Pancreas (tissue), 10 donors: ENCODE data around the gene CABP7. TPM values are rescaled to one million over a fixed set of nuclear protein-coding genes. Genes with fewer than 3 reads are reported as not detected.

Source experiments
- ATAC-seq, 4 donors: fragments of 200-7000 bp; cut with Tn5 transposase; one replicate each; pipeline versions ENCODE4 v1.8.0 to v1.9.1; 2020; ENCODE audit warnings: mild to moderate bottlenecking in 4 of 4, moderate library complexity in 4 of 4
- DNase-seq, 6 donors: peaks; one replicate each; pipeline ENCODE4 v3.0.0-alpha.2; 2020
- FAIRE-seq: peaks from 2 replicates; lab custom pipeline; 2012; peaks lifted over from hg19 to GRCh38; lab: Jason Lieb, UNC
- H3K27ac ChIP-seq, 4 donors: fragments of 200-600 bp; sonication (generic); 1 replicate in 3 of 4; 2 replicates in 1 of 4; pipeline versions ENCODE4 v1.5.0 to v1.8.0; 2020
- H3K27me3 ChIP-seq, 4 donors: fragments of 200-600 bp; one replicate each; pipeline ENCODE4 v1.8.0; 2021
- H3K36me3 ChIP-seq, 3 donors: fragments of 200-600 bp; sonication (generic) in 1 of 3; one replicate each; pipeline versions ENCODE4 v1.5.0 to v1.8.0; 2020 to 2021
- H3K4me1 ChIP-seq, 3 donors: fragments of 200-600 bp; one replicate each; pipeline ENCODE4 v1.8.0; 2021
- H3K4me3 ChIP-seq, 4 donors: fragments of 200-600 bp; sonication (generic) in 2 of 4; one replicate each; pipeline versions ENCODE4 v1.5.0 to v1.8.0; 2020 to 2021
- H3K9me3 ChIP-seq, 4 donors: fragments of 200-600 bp; one replicate each; pipeline ENCODE4 v1.8.0; 2021
- CTCF ChIP-seq, 4 donors: fragments of 200-600 bp; sonication (generic) in 3 of 4; IDR thresholded peaks; one replicate each; pipeline versions ENCODE4 v1.5.0 to v1.8.0; 2021; ENCODE audit warnings: antibody characterized with exemption in 4 of 4
- WGBS, 2 donors: extraction: QIAGEN DNeasy Blood & Tissue Kit; methylation state at CpG; one replicate each; pipeline ENCODE4 v1.1.7; 2013; 5-methylcytosine and 5-hydroxymethylcytosine counted together
- intact Hi-C, 3 donors: fragments of 100-400 bp; cut with DNase I; formaldehyde crosslinking; loops; one replicate each; pipeline versions ENCODE4 v1.11.1 to v1.14.2; 2022
- polyA plus RNA-seq, 2 donors: library from polyadenylated mRNA; stranded (reverse); fragments of 200-250 nt; gene quantifications; one replicate each; pipeline ENCODE4 v1.2.3, GENCODE V29; 2013
- total RNA-seq, 6 donors: library from RNA; stranded (reverse); fragmentation: NEBNext Ultra II Directional in 4 of 6; extraction: Animal tissue kit (Norgen Biotek cat#: 25700) in 4 of 6; gene quantifications; one replicate each; pipeline versions ENCODE4 v1.2.1 to v1.2.4, GENCODE V29; 2021 to 2023
- donor health status: healthy with polysubstance abuse.
- donor health status: DM: no; HTN: no; CAD: no; lungs with moderate emphysema.
- donor health status: DM: no; HTN: no; CAD: no.
- donor health status: control.
- donor health status: control.
- donor health status: Bipolar disorder and iron deficiency.
- donor health status: DM: yes; HTN: yes; CAD: no.
- donor health status: DM: no; HTN: no; CAD: no.
- donor health status: DM: no; HTN: no; CAD: no.
- donor health status: DM: yes; HTN: yes; CAD: no.

CABP7 gene
- total and polyA plus RNA-seq, 8 donors: 0.56 to 17.9 (median 2.2) TPM

GRCh38 chr22:29747832-29748231, 28.0 kb downstream of the CABP7 start:
- DNase-seq (no peak), FAIRE-seq (no peak), ATAC-seq (no peak)
- Histone ChIP-seq H3K27ac (no peak overlapping the region), H3K27me3 (no peaks in the 10 kb centered on the region), H3K4me1 (no peaks in the 10 kb centered on the region), H3K36me3 (peaks cover 0 to 15% (median 9%) of the 10 kb centered on the region in 3 donors), H3K9me3 (no peaks in the 10 kb centered on the region), H3K4me3 (no peak overlapping the region)
- intact Hi-C loops: no loop called here
- TF ChIP-seq CTCF (IDR thresholded peaks at IDR 0.05): no peak
- 94 to 96% methylated on average over 7 of the region's 7 CpGs for WGBS, 2 donors

GRCh38 chr22:29748248-29748893, 28.6 kb downstream of the CABP7 start:
- Histone ChIP-seq H3K27me3 (no peaks in the 10 kb centered on the region), H3K27ac (no peak overlapping the region), H3K36me3 (peaks cover 0 to 15% (median 9%) of the 10 kb centered on the region in 3 donors), H3K9me3 (no peaks in the 10 kb centered on the region), H3K4me3 (no peak overlapping the region), H3K4me1 (no peaks in the 10 kb centered on the region)
- intact Hi-C loops: no loop called here
- TF ChIP-seq CTCF (IDR thresholded peaks at IDR 0.05): no peak
- DNase-seq: no peak
- FAIRE-seq: no peak
- no peak for ATAC-seq
- 86 to 88% methylated on average over 9 of the region's 9 CpGs for WGBS, 2 donors

DNA sequence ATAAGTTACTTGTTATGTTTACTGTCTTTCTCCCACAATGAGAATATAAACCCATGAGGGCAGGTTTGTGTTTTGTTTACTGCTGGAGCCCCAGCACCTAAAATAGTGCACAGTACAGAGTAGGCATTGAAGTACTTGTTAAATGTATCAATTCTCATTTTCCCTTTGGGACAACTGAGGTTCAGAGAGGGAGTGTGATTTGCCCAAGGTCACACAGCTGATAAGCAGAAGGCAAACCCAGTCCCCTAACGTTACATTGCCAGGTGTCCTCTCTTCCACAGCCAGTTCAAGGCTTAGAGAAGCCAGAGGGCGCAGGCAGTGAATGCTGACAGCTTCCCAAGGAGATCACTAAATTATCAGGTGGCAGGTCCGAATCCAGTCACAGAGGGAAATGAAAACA, 30.2 kb downstream of the CABP7 start:
- intact Hi-C loops: no loop called here
- no peaks in the 10 kb centered on the region for H3K9me3 ChIP-seq
- 59 to 63% methylated on average over 3 of the region's 3 CpGs for WGBS, 2 donors
- no peak for DNase-seq
- no peaks in the 10 kb centered on the region for H3K4me1 ChIP-seq
- no peaks in the 10 kb centered on the region for H3K27me3 ChIP-seq
- no peak overlapping the region for H3K27ac ChIP-seq
- peaks cover 0 to 15% (median 9%) of the 10 kb centered on the region in 3 donors for H3K36me3 ChIP-seq
- FAIRE-seq: no peak
- no peak for TF ChIP-seq CTCF (IDR thresholded peaks at IDR 0.05)
- no peak overlapping the region for H3K4me3 ChIP-seq
- no peak for ATAC-seq

DNA sequence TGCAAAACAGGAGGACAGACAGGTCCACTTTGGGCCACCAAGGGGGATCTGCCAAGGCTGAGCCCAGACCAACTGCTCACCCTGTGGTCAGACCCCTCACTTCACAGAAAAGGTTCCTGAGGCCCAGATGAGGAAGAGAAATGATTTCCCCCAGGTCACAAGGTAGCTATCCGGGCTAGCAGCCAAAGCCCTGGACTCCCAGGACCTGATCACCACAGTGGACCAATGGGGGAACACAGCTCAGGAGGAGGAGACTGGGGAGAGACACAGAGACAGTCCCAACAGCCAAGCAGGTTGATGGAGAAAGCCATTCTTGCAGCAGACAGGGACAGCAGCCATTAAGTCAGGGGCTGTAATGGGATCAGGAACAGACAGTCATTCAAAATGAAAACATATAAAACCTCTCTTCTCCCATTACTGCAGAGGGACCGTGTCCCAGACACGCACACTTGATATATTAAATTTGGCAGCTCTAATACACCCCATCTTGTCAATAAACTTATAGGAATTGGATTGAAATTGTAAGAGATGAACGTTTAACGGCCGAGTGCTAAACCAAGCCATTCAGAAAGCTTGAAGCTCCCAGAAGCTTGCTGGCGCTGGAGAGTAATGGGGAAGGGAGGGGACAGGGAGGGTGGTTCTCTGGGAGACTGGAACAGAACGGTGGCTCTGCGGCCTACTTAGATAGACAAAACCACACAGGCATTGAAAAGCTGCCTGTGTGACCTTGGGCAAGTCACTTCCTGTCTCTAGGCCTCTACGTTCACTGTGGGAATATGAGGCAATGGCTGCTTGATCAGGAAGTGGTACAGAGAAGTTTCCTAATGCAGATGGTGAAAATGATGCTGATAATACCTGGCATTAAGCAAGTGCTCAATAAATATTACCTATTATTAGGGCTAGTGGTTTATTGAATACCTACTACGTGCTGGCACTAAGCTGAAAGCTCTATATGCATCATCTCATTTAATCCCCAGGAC, 31.0 kb downstream of the CABP7 start:
- TF ChIP-seq CTCF (IDR thresholded peaks at IDR 0.05): no peak
- H3K9me3 ChIP-seq: no peaks in the 10 kb centered on the region
- DNase-seq: no peak
- intact Hi-C loops: no loop called here
- WGBS, 2 donors: 78 to 80% methylated on average over 11 of the region's 11 CpGs
- no peak overlapping the region for H3K27ac ChIP-seq
- ATAC-seq: peak in 3 of 4 donors; percentile 56 to 85 (median 67)
- no peak for FAIRE-seq
- no peaks in the 10 kb centered on the region for H3K4me1 ChIP-seq
- peaks cover 0 to 15% (median 9%) of the 10 kb centered on the region in 3 donors for H3K36me3 ChIP-seq
- no peak overlapping the region for H3K4me3 ChIP-seq
- H3K27me3 ChIP-seq: no peaks in the 10 kb centered on the region
